ENCODE data around the gene ERO1B. TPM values are rescaled to one million over a fixed set of nuclear protein-coding genes. Genes with fewer than 3 reads are reported as not detected.
"Not testable (repeated sequence)": the region's sequence is repeated elsewhere in the genome, so short reads cannot be mapped to it uniquely, and the experiment has no call there.

Gene ERO1B
- 1 to 10 TPM; 1.3 to 1.6 TPM for total RNA-seq

- CTCF ChIA-PET = interaction anchor here (1.1 kb wide), 1 partner anchor 138 kb away, joined by 3 read pairs; no protein-coding TSS in a partner anchor
- POLR2A ChIA-PET = interaction anchor here (0.6 to 0.9 kb wide), 2 partner anchors 12 to 166 kb away, joined by 3 to 4 read pairs; no protein-coding TSS in a partner anchor
- Mint-ChIP-seq H3K36me3 (ENCODE audit: low read depth) (no peaks in the 10 kb centered on the region), H3K4me1 (ENCODE audit: low read depth) (peaks cover 41% of the 10 kb centered on the region), H3K27me3 (ENCODE audit: low read depth) (peaks cover 3% of the 10 kb centered on the region), H3K27ac (peak within 1 kb of the TSS; percentile 71), H3K4me3 (peak within 1 kb of the TSS; percentile 87), H3K9me3 (ENCODE audit: insufficient read depth) (no peaks in the 10 kb centered on the region)
- DNase-seq (peak; percentile 96), ATAC-seq (peak; percentile 98)
Observed at GRCh38 chr1:236281654-236282424, at the start of gene ERO1B. Gene ERO1B (minus strand): TSS chr1:236281958. CDS start chr1:236281783, 175 bp downstream.

- POLR2A ChIA-PET; ATAC-seq; DNase-seq; H3K4me3 Mint-ChIP-seq; H3K9me3 Mint-ChIP-seq (ENCODE audit: insufficient read depth); H3K36me3 Mint-ChIP-seq (ENCODE audit: low read depth); H3K27me3 Mint-ChIP-seq (ENCODE audit: low read depth); CTCF ChIA-PET; H3K4me1 Mint-ChIP-seq (ENCODE audit: low read depth); H3K27ac Mint-ChIP-seq: not testable (repeated sequence)
Observed at GRCh38 chr1:236331412-236331811, 49.7 kb upstream of the ERO1B start.

- no peak for DNase-seq
- ChIA-PET CTCF (no interaction called here), POLR2A (no interaction called here)
- Mint-ChIP-seq H3K4me1 (ENCODE audit: low read depth) (no peaks in the 10 kb centered on the region), H3K36me3 (ENCODE audit: low read depth) (no peaks in the 10 kb centered on the region), H3K27me3 (ENCODE audit: low read depth) (no peaks in the 10 kb centered on the region), H3K27ac (no peak overlapping the region), H3K9me3 (ENCODE audit: insufficient read depth) (peaks cover 16% of the 10 kb centered on the region), H3K4me3 (no peak overlapping the region)
- ATAC-seq = no peak
Observed at GRCh38 chr1:236326432-236326831, 44.7 kb upstream of the ERO1B start.

GRCh38 chr1:236325567-236325966 is 43.8 kb upstream of the ERO1B start:
- DNase-seq = no peak
- Mint-ChIP-seq H3K27ac (no peak overlapping the region), H3K27me3 (ENCODE audit: low read depth) (no peaks in the 10 kb centered on the region), H3K36me3 (ENCODE audit: low read depth) (no peaks in the 10 kb centered on the region), H3K4me3 (no peak overlapping the region), H3K4me1 (ENCODE audit: low read depth) (no peaks in the 10 kb centered on the region), H3K9me3 (ENCODE audit: insufficient read depth) (peaks cover 16% of the 10 kb centered on the region)
- ChIA-PET CTCF (no interaction called here), POLR2A (no interaction called here)
- no peak for ATAC-seq

GRCh38 chr1:236323819-236324411 is 42.2 kb upstream of the ERO1B start:
- ATAC-seq = no peak
- CTCF ChIA-PET = no interaction called here
- Mint-ChIP-seq H3K27ac (no peak overlapping the region), H3K4me3 (no peak overlapping the region), H3K9me3 (ENCODE audit: insufficient read depth) (peaks cover 16% of the 10 kb centered on the region), H3K36me3 (ENCODE audit: low read depth) (no peaks in the 10 kb centered on the region), H3K4me1 (ENCODE audit: low read depth) (no peaks in the 10 kb centered on the region), H3K27me3 (ENCODE audit: low read depth) (no peaks in the 10 kb centered on the region)
- no peak for DNase-seq
- POLR2A ChIA-PET = no interaction called here

- no peaks in the 10 kb centered on the region for H3K36me3 Mint-ChIP-seq (ENCODE audit: low read depth)
- no peaks in the 10 kb centered on the region for H3K4me1 Mint-ChIP-seq (ENCODE audit: low read depth)
- CTCF ChIA-PET = no interaction called here
- H3K9me3 Mint-ChIP-seq (ENCODE audit: insufficient read depth) = peaks cover 16% of the 10 kb centered on the region
- POLR2A ChIA-PET = no interaction called here
- DNase-seq (no peak), ATAC-seq (no peak)
- H3K27me3 Mint-ChIP-seq (ENCODE audit: low read depth) = no peaks in the 10 kb centered on the region
- H3K4me3 Mint-ChIP-seq = no peak overlapping the region
- no peak overlapping the region for H3K27ac Mint-ChIP-seq
Observed at GRCh38 chr1:236322566-236323409, 41.0 kb upstream of the ERO1B start.

- no peak overlapping the region for H3K27ac Mint-ChIP-seq
- H3K36me3 Mint-ChIP-seq (ENCODE audit: low read depth) = no peaks in the 10 kb centered on the region
- ChIA-PET CTCF (no interaction called here), POLR2A (no interaction called here)
- DNase-seq = no peak
- no peaks in the 10 kb centered on the region for H3K27me3 Mint-ChIP-seq (ENCODE audit: low read depth)
- no peak overlapping the region for H3K4me3 Mint-ChIP-seq
- no peaks in the 10 kb centered on the region for H3K4me1 Mint-ChIP-seq (ENCODE audit: low read depth)
- ATAC-seq = no peak
- H3K9me3 Mint-ChIP-seq (ENCODE audit: insufficient read depth) = peaks cover 16% of the 10 kb centered on the region
Observed at GRCh38 chr1:236321101-236321500, 39.3 kb upstream of the ERO1B start.

- Mint-ChIP-seq H3K4me1 (ENCODE audit: low read depth) (no peaks in the 10 kb centered on the region), H3K36me3 (ENCODE audit: low read depth) (no peaks in the 10 kb centered on the region), H3K9me3 (ENCODE audit: insufficient read depth) (peaks cover 16% of the 10 kb centered on the region), H3K27me3 (ENCODE audit: low read depth) (no peaks in the 10 kb centered on the region), H3K27ac (no peak overlapping the region), H3K4me3 (no peak overlapping the region)
- ChIA-PET POLR2A (no interaction called here), CTCF (no interaction called here)
- no peak for ATAC-seq
- no peak for DNase-seq
Observed at GRCh38 chr1:236320671-236321070, 38.9 kb upstream of the ERO1B start.

GRCh38 chr1:236320214-236320613 is 38.5 kb upstream of the ERO1B start:
- H3K9me3 Mint-ChIP-seq (ENCODE audit: insufficient read depth) = peaks cover 16% of the 10 kb centered on the region
- H3K4me3 Mint-ChIP-seq = no peak overlapping the region
- no peak overlapping the region for H3K27ac Mint-ChIP-seq
- H3K4me1 Mint-ChIP-seq (ENCODE audit: low read depth) = no peaks in the 10 kb centered on the region
- DNase-seq (no peak), ATAC-seq (no peak)
- H3K36me3 Mint-ChIP-seq (ENCODE audit: low read depth) = no peaks in the 10 kb centered on the region
- ChIA-PET CTCF (no interaction called here), POLR2A (no interaction called here)
- H3K27me3 Mint-ChIP-seq (ENCODE audit: low read depth) = no peaks in the 10 kb centered on the region

GRCh38 chr1:236316437-236316836 is 34.7 kb upstream of the ERO1B start:
- H3K9me3 Mint-ChIP-seq (ENCODE audit: insufficient read depth) = no peaks in the 10 kb centered on the region
- H3K4me1 Mint-ChIP-seq (ENCODE audit: low read depth) = no peaks in the 10 kb centered on the region
- H3K36me3 Mint-ChIP-seq (ENCODE audit: low read depth) = no peaks in the 10 kb centered on the region
- POLR2A ChIA-PET = no interaction called here
- no peak overlapping the region for H3K27ac Mint-ChIP-seq
- H3K27me3 Mint-ChIP-seq (ENCODE audit: low read depth) = no peaks in the 10 kb centered on the region
- CTCF ChIA-PET = no interaction called here
- DNase-seq (no peak), ATAC-seq (no peak)
- no peak overlapping the region for H3K4me3 Mint-ChIP-seq

GRCh38 chr1:236315518-236315917 is 33.8 kb upstream of the ERO1B start:
- no peaks in the 10 kb centered on the region for H3K4me1 Mint-ChIP-seq (ENCODE audit: low read depth)
- H3K27ac Mint-ChIP-seq = no peak overlapping the region
- H3K9me3 Mint-ChIP-seq (ENCODE audit: insufficient read depth) = no peaks in the 10 kb centered on the region
- POLR2A ChIA-PET = no interaction called here
- CTCF ChIA-PET = no interaction called here
- ATAC-seq (no peak), DNase-seq (no peak)
- no peak overlapping the region for H3K4me3 Mint-ChIP-seq
- H3K27me3 Mint-ChIP-seq (ENCODE audit: low read depth) = no peaks in the 10 kb centered on the region
- H3K36me3 Mint-ChIP-seq (ENCODE audit: low read depth) = no peaks in the 10 kb centered on the region

GRCh38 chr1:236315092-236315491 is 33.3 kb upstream of the ERO1B start:
- ChIA-PET POLR2A (no interaction called here), CTCF (no interaction called here)
- Mint-ChIP-seq H3K27ac (no peak overlapping the region), H3K4me3 (no peak overlapping the region), H3K27me3 (ENCODE audit: low read depth) (no peaks in the 10 kb centered on the region), H3K36me3 (ENCODE audit: low read depth) (no peaks in the 10 kb centered on the region), H3K9me3 (ENCODE audit: insufficient read depth) (no peaks in the 10 kb centered on the region), H3K4me1 (ENCODE audit: low read depth) (no peaks in the 10 kb centered on the region)
- DNase-seq = no peak
- ATAC-seq = no peak
